Measurements from ENCODE around the gene FAM107B. TPM values are rescaled to one million over a fixed set of nuclear protein-coding genes. Genes with fewer than 3 reads are reported as not detected.

FAM107B gene
- total RNA-seq, 6 experiments from 2014 or later: 58.6 to 116 (median 68.7) TPM

- Histone ChIP-seq H3K36me3 (no peaks in the 10 kb centered on the region), H3K27me3 (no peaks in the 10 kb centered on the region), H3K27ac (peak overlapping the region; percentile 63 to 82 (median 76)), H3K4me3 (no peak overlapping the region), H3K9me3 (no peaks in the 10 kb centered on the region), H3K4me1 (peaks cover 0 to 43% (median 15%) of the 10 kb centered on the region in 4 donors)
- peak; percentile 41 to 68 (median 52) for ATAC-seq
- no peak for TF ChIP-seq POLR2A (IDR thresholded peaks at IDR 0.05)
- no peak for TF ChIP-seq CTCF (IDR thresholded peaks at IDR 0.05)
- no peak for DNase-seq
- intact Hi-C loops (cut with DNase I): no loop called here
- 37% methylated on average over 12 of the region's 15 CpGs for WGBS (ENCODE audit: insufficient coverage, low coverage, low lambda C conversion rate, missing lambda C conversion rate)
Measured at GRCh38 chr10:14585287-14586193, 189.2 kb downstream of the FAM107B start.

GRCh38 chr10:14584661-14585060 lies 190.0 kb downstream of the FAM107B start:
- intact Hi-C loops (cut with DNase I): no loop called here
- no peak for DNase-seq
- no peaks in the 10 kb centered on the region for H3K27me3 ChIP-seq
- 78% methylated on average over 1 of the region's 3 CpGs for WGBS (ENCODE audit: insufficient coverage, low coverage, low lambda C conversion rate, missing lambda C conversion rate)
- H3K27ac ChIP-seq: peak overlapping the region in 2 of 3 donors; percentile 63 to 82
- H3K4me3 ChIP-seq: no peak overlapping the region
- no peak for TF ChIP-seq CTCF (IDR thresholded peaks at IDR 0.05)
- TF ChIP-seq POLR2A (IDR thresholded peaks at IDR 0.05): no peak
- peaks cover 0 to 51% (median 18%) of the 10 kb centered on the region in 4 donors for H3K4me1 ChIP-seq
- no peaks in the 10 kb centered on the region for H3K9me3 ChIP-seq
- ATAC-seq: no peak
- no peaks in the 10 kb centered on the region for H3K36me3 ChIP-seq

- peaks cover 0 to 57% (median 21%) of the 10 kb centered on the region in 4 donors for H3K4me1 ChIP-seq
- DNase-seq (no peak), ATAC-seq (no peak)
- no peaks in the 10 kb centered on the region for H3K36me3 ChIP-seq
- intact Hi-C loops (cut with DNase I): no loop called here
- H3K9me3 ChIP-seq: no peaks in the 10 kb centered on the region
- no peaks in the 10 kb centered on the region for H3K27me3 ChIP-seq
- H3K27ac ChIP-seq: no peak overlapping the region
- TF ChIP-seq CTCF (IDR thresholded peaks at IDR 0.05) (no peak), POLR2A (IDR thresholded peaks at IDR 0.05) (no peak)
- H3K4me3 ChIP-seq: no peak overlapping the region
- WGBS (ENCODE audit: insufficient coverage, low coverage, low lambda C conversion rate, missing lambda C conversion rate): 97% methylated on average over 3 of the region's 4 CpGs
Measured at GRCh38 chr10:14583967-14584366, 190.7 kb downstream of the FAM107B start.

- intact Hi-C loops (cut with DNase I): no loop called here
- no peaks in the 10 kb centered on the region for H3K27me3 ChIP-seq
- DNase-seq (no peak), ATAC-seq (no peak)
- H3K36me3 ChIP-seq: no peaks in the 10 kb centered on the region
- 84% methylated on average over 6 of the region's 11 CpGs for WGBS (ENCODE audit: insufficient coverage, low coverage, low lambda C conversion rate, missing lambda C conversion rate)
- no peak for TF ChIP-seq POLR2A (IDR thresholded peaks at IDR 0.05)
- no peak for TF ChIP-seq CTCF (IDR thresholded peaks at IDR 0.05)
- peaks cover 0 to 58% (median 21%) of the 10 kb centered on the region in 4 donors for H3K4me1 ChIP-seq
- no peak overlapping the region for H3K27ac ChIP-seq
- no peaks in the 10 kb centered on the region for H3K9me3 ChIP-seq
- H3K4me3 ChIP-seq: no peak overlapping the region
Measured at GRCh38 chr10:14583252-14583651, 191.4 kb downstream of the FAM107B start.

Measured in right lobe of liver (tissue), 6 donors.